Measurements from ENCODE around the gene RFPL2.

GRCh38 chr22:32236970-32237369, 32.1 kb upstream of the RFPL2 start:
- TF ChIP-seq CTCF (IDR thresholded peaks at IDR 0.05) (no peak), EP300 (IDR thresholded peaks at IDR 0.05) (no peak), POLR2A (IDR thresholded peaks at IDR 0.05) (no peak), POLR2AphosphoS5 (IDR thresholded peaks at IDR 0.05) (no peak)
